ENCODE results near the gene HMGXB4. TPM values are rescaled to one million over a fixed set of nuclear protein-coding genes. Genes with fewer than 3 reads are reported as not detected.
A peak's percentile ranks its signal among the peaks of the same experiment; 100 is the strongest.

Gene HMGXB4
- total RNA-seq, 1 donor from 2014 or later: 24.7 TPM

DNA sequence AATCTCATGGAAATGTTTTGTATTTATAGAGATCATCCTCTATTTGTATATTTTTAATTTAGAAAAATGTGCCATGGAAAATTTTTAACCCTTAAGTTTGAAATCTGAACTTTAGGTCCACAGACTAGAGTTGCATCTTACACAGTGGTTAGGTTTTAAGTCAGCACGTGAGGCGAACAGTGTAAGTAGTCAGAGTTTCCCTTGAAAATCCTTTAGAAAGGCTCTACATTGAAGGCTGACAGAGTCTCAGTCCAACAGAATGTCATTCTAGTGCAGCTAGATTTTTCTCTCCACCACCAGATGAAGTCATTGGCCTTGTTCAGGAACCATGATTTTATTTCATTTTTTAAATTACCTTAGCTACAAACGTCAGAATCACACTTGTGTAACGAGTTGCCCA, 18.7 kb downstream of the HMGXB4 start:
- H3K4me3 ChIP-seq (ENCODE audit: low read depth, low read length): no peak overlapping the region
- TF ChIP-seq, protein P1, sequence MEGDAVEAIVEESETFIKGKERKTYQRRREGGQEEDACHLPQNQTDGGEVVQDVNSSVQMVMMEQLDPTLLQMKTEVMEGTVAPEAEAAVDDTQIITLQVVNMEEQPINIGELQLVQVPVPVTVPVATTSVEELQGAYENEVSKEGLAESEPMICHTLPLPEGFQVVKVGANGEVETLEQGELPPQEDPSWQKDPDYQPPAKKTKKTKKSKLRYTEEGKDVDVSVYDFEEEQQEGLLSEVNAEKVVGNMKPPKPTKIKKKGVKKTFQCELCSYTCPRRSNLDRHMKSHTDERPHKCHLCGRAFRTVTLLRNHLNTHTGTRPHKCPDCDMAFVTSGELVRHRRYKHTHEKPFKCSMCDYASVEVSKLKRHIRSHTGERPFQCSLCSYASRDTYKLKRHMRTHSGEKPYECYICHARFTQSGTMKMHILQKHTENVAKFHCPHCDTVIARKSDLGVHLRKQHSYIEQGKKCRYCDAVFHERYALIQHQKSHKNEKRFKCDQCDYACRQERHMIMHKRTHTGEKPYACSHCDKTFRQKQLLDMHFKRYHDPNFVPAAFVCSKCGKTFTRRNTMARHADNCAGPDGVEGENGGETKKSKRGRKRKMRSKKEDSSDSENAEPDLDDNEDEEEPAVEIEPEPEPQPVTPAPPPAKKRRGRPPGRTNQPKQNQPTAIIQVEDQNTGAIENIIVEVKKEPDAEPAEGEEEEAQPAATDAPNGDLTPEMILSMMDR (conservative IDR thresholded peaks at IDR 0.05; ENCODE audit: low read depth, low read length): no peak
- no peak for DNase-seq (ENCODE audit: low read depth)

DNA sequence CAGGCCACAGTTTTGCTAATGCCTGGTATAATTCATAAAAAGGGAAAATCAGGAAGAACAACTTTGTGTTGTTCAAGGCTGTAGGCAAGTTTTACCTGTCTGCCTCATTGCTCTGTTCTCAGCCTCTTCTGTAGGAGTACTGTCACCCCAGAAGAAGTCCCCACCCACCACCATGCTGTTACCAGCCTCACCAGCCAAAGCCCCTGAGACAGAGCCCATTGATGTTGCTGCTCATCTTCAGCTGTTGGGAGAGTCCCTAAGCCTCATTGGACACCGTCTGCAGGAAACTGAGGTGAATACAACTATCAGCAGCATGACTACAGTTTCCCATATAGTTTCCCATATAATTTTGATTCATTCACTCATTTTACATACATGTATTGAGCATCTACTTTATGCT, 30.8 kb downstream of the HMGXB4 start:
- TF ChIP-seq, protein P1 (conservative IDR thresholded peaks at IDR 0.05; ENCODE audit: low read depth, low read length): no peak
- no peak for DNase-seq (ENCODE audit: low read depth)
- no peak overlapping the region for H3K4me3 ChIP-seq (ENCODE audit: low read depth, low read length)

DNA sequence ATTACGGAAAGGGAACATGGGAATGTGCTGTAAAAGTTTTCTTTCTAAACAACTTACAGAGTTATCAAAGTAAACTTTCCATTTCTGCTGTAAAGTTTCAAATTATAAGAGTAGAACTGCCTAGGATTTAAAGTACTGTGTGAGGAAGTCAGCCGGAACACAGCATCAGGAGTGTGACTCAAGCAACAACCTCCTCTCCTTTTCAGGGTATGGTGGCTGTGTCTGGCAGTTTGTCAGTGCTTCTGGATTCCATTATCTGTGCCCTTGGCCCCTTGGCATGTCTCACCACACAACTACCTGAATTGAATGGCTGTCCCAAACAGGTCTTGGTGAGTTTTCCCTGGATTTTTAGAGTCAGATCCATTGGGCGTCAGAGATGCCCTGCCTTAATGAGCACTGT, 35.5 kb downstream of the HMGXB4 start:
- H3K4me3 ChIP-seq (ENCODE audit: low read depth, low read length): no peak overlapping the region
- TF ChIP-seq, protein P1 (conservative IDR thresholded peaks at IDR 0.05; ENCODE audit: low read depth, low read length): no peak
- no peak for DNase-seq (ENCODE audit: low read depth)

DNA sequence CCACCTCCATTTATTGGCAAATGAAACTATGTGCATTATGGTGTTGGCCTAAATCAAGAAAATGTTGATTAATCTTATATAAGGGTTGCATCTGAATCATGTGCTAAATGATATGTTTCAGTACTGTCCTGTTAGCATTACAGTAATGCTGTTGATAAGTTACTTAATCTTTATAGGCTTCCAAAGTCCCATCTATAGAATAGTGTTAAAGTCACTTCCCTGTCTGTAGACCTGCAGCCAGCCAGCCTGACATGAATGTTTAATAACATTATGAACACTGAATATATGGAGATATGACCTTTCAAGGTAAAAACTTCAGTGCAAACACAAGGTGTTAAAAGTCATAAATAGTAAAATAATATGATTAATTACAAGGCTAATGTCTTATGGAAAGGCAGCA, 38.8 kb downstream of the HMGXB4 start:
- no peak overlapping the region for H3K4me3 ChIP-seq (ENCODE audit: low read depth, low read length)

DNA sequence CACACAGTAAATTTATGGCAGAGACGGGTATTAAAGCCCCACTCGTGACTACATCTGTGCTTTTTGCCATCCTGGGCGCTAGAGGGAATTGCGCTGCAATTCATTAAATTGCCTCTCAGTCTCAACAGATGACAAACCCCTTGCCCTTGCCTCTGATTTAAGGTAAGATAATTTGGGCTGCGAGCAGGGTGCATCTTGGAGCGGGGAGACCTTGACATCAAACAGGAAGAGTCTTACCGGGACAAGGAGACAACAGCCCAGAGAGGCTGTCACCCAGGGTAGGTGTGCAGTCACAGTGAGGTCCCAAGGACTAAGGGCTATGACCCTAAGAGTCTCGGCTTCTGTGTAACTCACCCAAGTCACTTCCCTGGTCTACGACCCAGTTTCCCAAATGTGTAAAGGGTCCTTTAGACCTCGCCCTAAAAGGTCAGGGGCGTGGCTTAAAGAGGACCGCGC, 42.0 kb downstream of the HMGXB4 start:
- no peak for DNase-seq (ENCODE audit: low read depth)
- TF ChIP-seq, protein P1 (conservative IDR thresholded peaks at IDR 0.05; ENCODE audit: low read depth, low read length): no peak
- H3K4me3 ChIP-seq (ENCODE audit: low read depth, low read length): peak overlapping the region; percentile 92

More for the DNA sequence above, 38.8 kb downstream of the HMGXB4 start:
- no peak for DNase-seq (ENCODE audit: low read depth)
- TF ChIP-seq, protein P1 (conservative IDR thresholded peaks at IDR 0.05; ENCODE audit: low read depth, low read length): no peak

DNA sequence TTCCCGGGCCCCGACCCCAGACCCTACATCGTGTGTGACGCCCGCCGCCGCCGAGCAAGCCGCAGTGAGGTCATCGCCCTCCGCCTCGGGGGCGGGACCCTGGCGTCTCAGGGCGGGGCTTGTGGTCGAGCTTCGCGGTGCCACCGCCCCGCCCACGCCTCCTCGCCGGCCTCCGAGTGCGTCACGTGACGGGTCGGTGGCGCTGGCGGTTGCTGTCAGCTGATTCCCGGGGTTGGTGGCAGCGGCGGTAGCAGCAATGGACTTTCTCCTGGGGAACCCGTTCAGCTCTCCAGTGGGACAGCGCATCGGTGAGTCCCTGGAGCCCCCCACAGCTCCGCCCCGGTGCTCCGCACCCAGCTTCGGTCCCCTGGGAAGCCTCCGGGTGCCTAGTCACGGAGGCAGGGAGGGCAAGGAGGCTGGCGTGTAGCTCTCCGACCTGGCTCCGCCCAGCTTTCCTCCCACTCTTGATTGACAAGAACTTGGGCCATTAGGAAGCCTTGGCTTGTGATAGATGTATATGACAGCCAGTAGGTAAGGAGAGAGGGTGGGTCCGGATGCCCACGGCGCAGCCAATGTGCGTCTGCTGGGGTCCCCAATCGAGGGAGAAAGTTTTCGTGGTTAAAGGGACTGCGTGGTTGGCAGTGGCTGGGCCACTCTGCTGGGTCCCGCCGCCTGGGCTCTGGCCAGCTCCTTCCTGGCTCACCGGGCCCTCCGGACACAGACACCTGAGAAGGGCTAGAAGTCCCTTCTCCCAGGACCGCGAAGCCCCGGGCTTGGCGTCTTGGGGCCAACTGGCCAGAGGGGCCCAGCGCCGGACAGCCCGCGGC, 42.6 kb downstream of the HMGXB4 start, which contains the start of gene TOM1:
TSS of gene TOM1 (plus strand) at position 222 of the 827 bp plus-strand sequence. CDS start at position 257, 35 bp downstream.
- DNase-seq (ENCODE audit: low read depth): peak; percentile 95
- TF ChIP-seq, protein P1 (conservative IDR thresholded peaks at IDR 0.05; ENCODE audit: low read depth, low read length): no peak

More for the DNA sequence above, 42.6 kb downstream of the HMGXB4 start, which contains the start of gene TOM1:
- peak within 1 kb of the TSS; percentile 92 for H3K4me3 ChIP-seq (ENCODE audit: low read depth, low read length)

All from epithelial cell of proximal tubule (primary cell).